ENCODE data around the gene NCLN.
"Not testable (repeated sequence)": the region's sequence is repeated elsewhere in the genome, so short reads cannot be mapped to it uniquely, and the experiment has no call there.

NCLN gene

DNA sequence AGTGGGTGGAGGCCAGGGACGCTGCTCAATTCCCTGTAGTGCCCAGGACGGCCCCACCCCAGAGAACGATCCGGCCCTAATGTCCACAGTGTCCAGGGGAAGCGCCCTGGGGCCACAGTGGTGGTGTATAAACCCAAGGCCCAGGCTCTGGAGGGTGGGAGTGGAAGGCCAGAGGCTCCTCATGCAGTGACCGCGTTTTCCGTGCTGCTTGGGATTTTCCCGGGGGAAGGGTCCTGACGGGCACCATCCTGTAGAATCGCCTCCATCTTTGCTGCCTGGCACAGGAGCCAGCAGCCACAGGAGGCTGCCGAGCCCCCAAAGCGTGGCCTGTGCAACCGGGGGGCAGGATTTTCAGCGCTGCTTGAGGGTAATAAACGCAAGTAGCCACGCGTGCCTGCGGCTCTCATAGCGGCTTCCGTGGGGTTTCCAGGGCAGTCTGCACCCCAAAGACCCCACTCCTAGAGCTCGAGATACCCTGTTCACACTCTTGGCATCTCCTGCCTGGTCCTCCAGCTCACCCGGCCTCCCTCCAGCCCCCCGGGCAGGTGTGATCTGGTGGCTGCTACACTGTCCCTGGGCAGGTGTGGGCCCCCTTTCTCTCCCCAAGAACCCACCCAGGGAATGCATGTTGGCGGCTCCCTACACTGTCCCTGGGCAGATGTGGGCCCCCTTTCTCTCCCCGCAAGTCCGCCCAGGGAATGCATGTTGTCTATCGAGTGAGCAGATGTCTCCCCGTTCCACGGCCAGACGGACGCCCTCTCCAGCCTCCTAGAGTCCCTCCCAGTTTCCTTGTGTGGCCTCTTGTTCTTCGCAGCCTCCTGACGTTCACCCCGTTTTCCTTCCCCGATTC, 2.2 kb downstream of the NCLN start:
- DNase-seq (ENCODE audit: low read depth) = no peak
- Histone ChIP-seq H3K4me1 (ENCODE audit: control insufficient read depth, insufficient read depth, low read length) (peaks cover 16% of the 10 kb centered on the region), H3K36me3 (ENCODE audit: control insufficient read depth, insufficient read depth, low read length, severe bottlenecking) (peaks cover 5% of the 10 kb centered on the region), H3K9me3 (ENCODE audit: control insufficient read depth, low read length) (no peaks in the 10 kb centered on the region), H3K27me3 (replicated peaks; ENCODE audit: control insufficient read depth, insufficient read depth, low read length) (no peaks in the 10 kb centered on the region), H3K9ac (ENCODE audit: low read length) (peak overlapping the region; percentile 97), H3K4me3 (ENCODE audit: low read length) (peak overlapping the region; percentile 94)

- Histone ChIP-seq H3K27me3 (replicated peaks; ENCODE audit: control insufficient read depth, insufficient read depth, low read length) (no peaks in the 10 kb centered on the region), H3K4me3 (ENCODE audit: low read length) (no peak overlapping the region), H3K9ac (ENCODE audit: low read length) (no peak overlapping the region), H3K36me3 (ENCODE audit: control insufficient read depth, insufficient read depth, low read length, severe bottlenecking) (peaks cover 14% of the 10 kb centered on the region), H3K9me3 (ENCODE audit: control insufficient read depth, low read length) (no peaks in the 10 kb centered on the region), H3K4me1 (ENCODE audit: control insufficient read depth, insufficient read depth, low read length) (peaks cover 16% of the 10 kb centered on the region)
- DNase-seq (ENCODE audit: low read depth) = no peak
These were observed 3.2 kb downstream of the NCLN start for GRCh38 chr19:3188627-3189596.

- DNase-seq (ENCODE audit: low read depth) = no peak
- Histone ChIP-seq H3K9me3 (ENCODE audit: control insufficient read depth, low read length) (no peaks in the 10 kb centered on the region), H3K4me3 (ENCODE audit: low read length) (no peak overlapping the region), H3K27me3 (replicated peaks; ENCODE audit: control insufficient read depth, insufficient read depth, low read length) (no peaks in the 10 kb centered on the region), H3K9ac (ENCODE audit: low read length) (no peak overlapping the region), H3K36me3 (ENCODE audit: control insufficient read depth, insufficient read depth, low read length, severe bottlenecking) (peaks cover 22% of the 10 kb centered on the region), H3K4me1 (ENCODE audit: control insufficient read depth, insufficient read depth, low read length) (peaks cover 16% of the 10 kb centered on the region)
These were observed 4.2 kb downstream of the NCLN start for GRCh38 chr19:3189702-3190469.

- Histone ChIP-seq H3K36me3 (ENCODE audit: control insufficient read depth, insufficient read depth, low read length, severe bottlenecking) (peaks cover 22% of the 10 kb centered on the region), H3K9me3 (ENCODE audit: control insufficient read depth, low read length) (no peaks in the 10 kb centered on the region), H3K4me1 (ENCODE audit: control insufficient read depth, insufficient read depth, low read length) (peaks cover 16% of the 10 kb centered on the region), H3K27me3 (replicated peaks; ENCODE audit: control insufficient read depth, insufficient read depth, low read length) (no peaks in the 10 kb centered on the region), H3K4me3 (ENCODE audit: low read length) (no peak overlapping the region), H3K9ac (ENCODE audit: low read length) (no peak overlapping the region)
- no peak for DNase-seq (ENCODE audit: low read depth)
These were observed 4.7 kb downstream of the NCLN start for GRCh38 chr19:3190470-3190770.

GRCh38 chr19:3190921-3191805, 5.4 kb downstream of the NCLN start:
- Histone ChIP-seq H3K9me3 (ENCODE audit: control insufficient read depth, low read length) (no peaks in the 10 kb centered on the region), H3K4me3 (ENCODE audit: low read length) (no peak overlapping the region), H3K36me3 (ENCODE audit: control insufficient read depth, insufficient read depth, low read length, severe bottlenecking) (peaks cover 23% of the 10 kb centered on the region), H3K27me3 (replicated peaks; ENCODE audit: control insufficient read depth, insufficient read depth, low read length) (no peaks in the 10 kb centered on the region), H3K4me1 (ENCODE audit: control insufficient read depth, insufficient read depth, low read length) (peaks cover 16% of the 10 kb centered on the region), H3K9ac (ENCODE audit: low read length) (no peak overlapping the region)
- no peak for DNase-seq (ENCODE audit: low read depth)

DNA sequence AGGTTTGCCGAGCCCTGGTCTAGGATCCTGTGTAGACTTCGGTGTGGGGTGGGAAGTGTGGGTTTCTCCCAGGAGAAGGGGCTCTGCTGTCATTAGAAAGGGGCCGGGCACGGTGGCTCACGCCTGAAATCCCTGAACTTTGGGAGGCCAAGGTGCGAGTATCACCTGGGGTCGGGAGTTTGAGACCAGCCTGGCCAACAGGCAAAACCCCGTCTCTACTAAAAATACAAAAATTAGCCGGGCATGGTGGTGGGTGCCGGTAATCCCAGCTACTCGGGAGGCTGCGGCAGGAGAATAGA, 6.0 kb downstream of the NCLN start:
- not testable (repeated sequence) for H3K9me3 ChIP-seq (ENCODE audit: control insufficient read depth, low read length); H3K9ac ChIP-seq (ENCODE audit: low read length); H3K27me3 ChIP-seq (replicated peaks; ENCODE audit: control insufficient read depth, insufficient read depth, low read length); DNase-seq (ENCODE audit: low read depth); H3K4me3 ChIP-seq (ENCODE audit: low read length)
- Histone ChIP-seq H3K4me1 (ENCODE audit: control insufficient read depth, insufficient read depth, low read length) (peaks cover 13% of the 10 kb centered on the region), H3K36me3 (ENCODE audit: control insufficient read depth, insufficient read depth, low read length, severe bottlenecking) (peaks cover 28% of the 10 kb centered on the region)

GRCh38 chr19:3192228-3192635, 6.5 kb downstream of the NCLN start:
- peaks cover 29% of the 10 kb centered on the region for H3K36me3 ChIP-seq (ENCODE audit: control insufficient read depth, insufficient read depth, low read length, severe bottlenecking)
- no peaks in the 10 kb centered on the region for H3K27me3 ChIP-seq (replicated peaks; ENCODE audit: control insufficient read depth, insufficient read depth, low read length)
- peaks cover 9% of the 10 kb centered on the region for H3K4me1 ChIP-seq (ENCODE audit: control insufficient read depth, insufficient read depth, low read length)
- DNase-seq (ENCODE audit: low read depth) = no peak
- no peak overlapping the region for H3K9ac ChIP-seq (ENCODE audit: low read length)
- no peaks in the 10 kb centered on the region for H3K9me3 ChIP-seq (ENCODE audit: control insufficient read depth, low read length)
- no peak overlapping the region for H3K4me3 ChIP-seq (ENCODE audit: low read length)

DNA sequence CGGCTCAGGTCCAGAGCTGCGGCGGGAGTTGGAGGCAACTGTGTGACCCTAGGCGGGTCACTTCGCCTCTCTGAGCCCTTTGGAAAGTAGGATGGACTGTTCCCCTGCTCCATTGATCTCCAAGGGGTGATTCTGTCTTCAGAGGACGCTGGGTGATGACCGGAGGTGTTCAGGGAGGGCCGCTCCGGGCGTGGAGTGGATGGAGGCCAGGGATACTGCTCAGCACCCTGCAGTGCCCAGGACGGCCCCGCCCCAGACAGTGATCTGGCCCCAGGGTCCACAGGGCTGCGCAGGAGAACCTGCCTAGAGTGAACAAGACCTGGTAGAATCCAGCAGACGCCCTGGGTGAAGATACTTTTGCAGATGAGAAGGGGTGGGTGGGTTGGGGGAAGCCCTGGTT, 7.0 kb downstream of the NCLN start:
- Histone ChIP-seq H3K36me3 (ENCODE audit: control insufficient read depth, insufficient read depth, low read length, severe bottlenecking) (peaks cover 29% of the 10 kb centered on the region), H3K27me3 (replicated peaks; ENCODE audit: control insufficient read depth, insufficient read depth, low read length) (no peaks in the 10 kb centered on the region), H3K9me3 (ENCODE audit: control insufficient read depth, low read length) (no peaks in the 10 kb centered on the region), H3K4me1 (ENCODE audit: control insufficient read depth, insufficient read depth, low read length) (peaks cover 4% of the 10 kb centered on the region), H3K4me3 (ENCODE audit: low read length) (no peak overlapping the region), H3K9ac (ENCODE audit: low read length) (no peak overlapping the region)
- DNase-seq (ENCODE audit: low read depth) = no peak

DNA sequence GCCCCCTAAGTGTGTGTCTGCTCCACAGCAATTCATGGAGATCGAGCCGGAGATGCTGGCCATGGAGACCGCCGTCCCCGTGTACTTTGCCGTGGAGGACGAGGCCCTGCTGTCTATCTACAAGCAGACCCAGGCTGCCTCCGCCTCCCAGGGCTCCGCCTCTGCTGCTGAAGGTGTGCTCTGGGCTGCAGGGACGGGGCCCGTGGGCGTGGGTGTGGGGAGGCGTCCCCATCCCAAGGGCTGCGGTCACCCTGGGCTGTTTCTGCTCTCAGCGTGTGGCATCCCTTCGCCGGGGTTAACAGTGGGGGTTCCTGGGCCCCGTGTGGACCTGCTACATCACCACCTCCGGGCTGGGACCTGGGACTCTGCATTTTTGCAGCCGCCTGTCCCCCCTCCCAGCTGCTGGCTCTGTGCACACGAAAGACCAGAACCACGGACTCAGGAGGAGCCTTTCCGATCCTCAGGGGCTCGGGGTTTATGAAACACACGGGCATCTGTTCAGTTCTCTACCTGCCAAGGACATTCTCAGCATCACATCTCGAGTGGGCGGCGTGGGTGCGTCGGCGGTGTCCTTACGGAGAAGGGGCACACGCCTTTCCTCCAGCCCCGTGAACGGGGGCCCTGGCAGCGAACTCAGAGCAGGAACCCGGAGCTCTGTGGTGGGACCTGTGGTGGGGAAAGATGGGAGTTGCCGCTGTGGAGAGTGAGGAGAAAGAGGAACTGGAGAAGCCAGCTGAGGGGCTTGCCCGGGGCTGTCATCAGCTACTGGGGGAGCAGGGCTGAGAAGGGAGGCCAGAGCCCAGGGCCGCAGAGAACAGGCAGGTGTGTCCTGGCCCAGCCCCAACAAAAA, 7.8 kb downstream of the NCLN start:
- H3K36me3 ChIP-seq (ENCODE audit: control insufficient read depth, insufficient read depth, low read length, severe bottlenecking) = peaks cover 29% of the 10 kb centered on the region
- no peaks in the 10 kb centered on the region for H3K9me3 ChIP-seq (ENCODE audit: control insufficient read depth, low read length)
- H3K27me3 ChIP-seq (replicated peaks; ENCODE audit: control insufficient read depth, insufficient read depth, low read length) = no peaks in the 10 kb centered on the region
- no peak overlapping the region for H3K4me3 ChIP-seq (ENCODE audit: low read length)
- no peaks in the 10 kb centered on the region for H3K4me1 ChIP-seq (ENCODE audit: control insufficient read depth, insufficient read depth, low read length)
- DNase-seq (ENCODE audit: low read depth) = no peak
- no peak overlapping the region for H3K9ac ChIP-seq (ENCODE audit: low read length)
